ENCODE measurements around the gene ARHGEF1. TPM values are rescaled to one million over a fixed set of nuclear protein-coding genes. Genes with fewer than 3 reads are reported as not detected.

ARHGEF1 gene
- total and polyA plus RNA-seq, 2 donors (not counting 1 experiment from before 2014, with no cell fraction given): 646 to 886 TPM

GRCh38 chr19:41907994-41908615, 25.1 kb downstream of the ARHGEF1 start:
- H3K4me1 ChIP-seq (ENCODE audit: control insufficient read depth in 2 of 2, insufficient read depth in 2 of 2, low read length in 2 of 2): peaks cover 14 to 17% of the 10 kb centered on the region in 2 donors
- no peak overlapping the region for H3K27ac Mint-ChIP-seq
- no peak overlapping the region for H3K4me3 Mint-ChIP-seq
- H3K79me2 ChIP-seq (ENCODE audit: control insufficient read depth, insufficient read depth, low read length): peaks cover 7% of the 10 kb centered on the region
- POLR2A ChIA-PET: interaction anchor here (0.6 to 1.0 kb wide), 2 partner anchors 9 to 20 kb away, joined by 3 to 7 read pairs; no protein-coding TSS in a partner anchor
- H3K27ac ChIP-seq (ENCODE audit: low read length in 2 of 2): no peak overlapping the region
- H3K27me3 Mint-ChIP-seq: peaks cover 10% of the 10 kb centered on the region
- WGBS (ENCODE audit: insufficient coverage): 94% methylated on average over 24 of the region's 25 CpGs
- ATAC-seq (ENCODE audit: low read depth): no peak
- H3K9me3 ChIP-seq (ENCODE audit: control extremely low read depth in 1 of 3, control insufficient read depth in 2 of 3, insufficient read depth in 1 of 3, low read length in 2 of 3): peaks cover 0 to 4% (median 0%) of the 10 kb centered on the region in 3 donors
- no peak overlapping the region for H3K4me3 ChIP-seq (ENCODE audit: control extremely low read depth in 1 of 5, extremely low read depth in 1 of 5, insufficient read depth in 1 of 5, low read depth in 2 of 5, low read length in 4 of 5)
- intact Hi-C loops (cut with micrococcal nuclease): no loop called here
- H3K27me3 ChIP-seq (replicated peaks in 1 of 4; ENCODE audit: control extremely low read depth in 1 of 4, control insufficient read depth in 3 of 4, insufficient read depth in 4 of 4, low read length in 3 of 4): peaks cover 0 to 13% (median 5%) of the 10 kb centered on the region in 4 experiments
- no peak for TF ChIP-seq EZH2 (IDR thresholded peaks at IDR 0.05; ENCODE audit: borderline replicate concordance, insufficient read depth, low read depth, low read length, poor library complexity, severe bottlenecking)
- no peak for TF ChIP-seq CTCF (IDR thresholded peaks at IDR 0.05)
- H3K4me2 ChIP-seq (replicated peaks; ENCODE audit: low read depth, low read length, poor library complexity, severe bottlenecking): no peak overlapping the region
- H2AFZ ChIP-seq (ENCODE audit: insufficient read depth, low read depth, low read length, poor library complexity, severe bottlenecking): no peak overlapping the region
- no peaks in the 10 kb centered on the region for H3K9me3 Mint-ChIP-seq (ENCODE audit: insufficient read depth)
- peaks cover 0 to 43% of the 10 kb centered on the region in 2 experiments for H3K36me3 ChIP-seq (replicated peaks in 1 of 2; ENCODE audit: control extremely low read depth in 1 of 2, control insufficient read depth in 1 of 2, extremely low read depth in 1 of 2, insufficient read depth in 2 of 2, low read length in 1 of 2)
- no peak overlapping the region for H3K9ac ChIP-seq (ENCODE audit: low read length)
- peaks cover 27% of the 10 kb centered on the region for H3K4me1 Mint-ChIP-seq
- peaks cover 84% of the 10 kb centered on the region for H4K20me1 ChIP-seq (ENCODE audit: control insufficient read depth, insufficient read depth, low read length, poor library complexity, severe bottlenecking)
- CTCF ChIA-PET: interaction anchor here (1.5 kb wide), 1 partner anchor 45 kb away, joined by 3 read pairs; no protein-coding TSS in a partner anchor
- no peak for DNase-seq
